NCI-H1694 treated with DMSO at 0.1 percent for 48 hours (cell line): ENCODE results near the gene CAND2.
"Not testable (repeated sequence)": the region's sequence is repeated elsewhere in the genome, so short reads cannot be mapped to it uniquely, and the experiment has no call there.

Experiments
- DNase-seq: peaks from one replicate; lab custom pipeline; 2025; lab: John Stamatoyannopoulos, UW

CAND2 gene

DNA sequence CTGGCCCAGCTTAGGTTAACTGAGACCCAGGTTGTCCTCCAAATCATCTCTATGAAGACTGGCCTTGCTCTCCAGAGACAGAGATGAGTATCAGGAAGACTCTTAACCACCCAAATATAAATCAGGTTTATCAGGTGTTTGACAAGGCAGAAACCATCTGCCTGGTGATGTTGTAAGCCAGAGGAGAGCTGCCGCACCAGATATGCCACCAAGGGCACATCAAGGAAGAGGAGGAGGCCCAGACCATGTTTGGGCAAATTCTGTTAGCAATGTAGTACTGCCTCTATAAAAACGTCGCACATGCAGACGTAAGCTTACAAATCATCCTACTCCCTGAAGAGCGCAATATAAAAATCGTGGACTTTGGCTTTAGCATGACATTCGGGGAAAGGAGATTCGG lies 65.9 kb downstream of the CAND2 start:
- no peak for DNase-seq

DNA sequence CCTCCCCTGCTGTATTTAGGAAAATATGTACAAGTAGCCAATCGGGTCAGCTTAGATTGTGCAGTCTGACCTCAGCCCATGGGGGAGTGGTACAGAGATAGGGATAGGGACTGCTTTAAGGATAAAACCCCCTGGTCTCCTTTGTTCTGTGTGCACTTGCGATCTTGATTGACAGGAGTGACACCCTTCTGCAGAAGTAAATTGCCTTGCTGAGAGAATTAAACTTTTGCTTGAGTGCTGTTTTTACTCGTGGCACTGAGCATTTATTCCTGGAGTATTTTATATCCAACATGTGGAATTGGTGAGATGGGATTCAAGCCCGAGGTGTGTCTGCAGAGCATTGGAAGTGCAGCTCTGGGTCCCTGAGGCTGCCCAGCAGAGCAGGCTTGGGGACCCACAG lies 68.8 kb downstream of the CAND2 start:
- DNase-seq, result no peak

- DNase-seq, result no peak
Measured at GRCh38 chr3:12866836-12867235, 70.4 kb downstream of the CAND2 start.

DNA sequence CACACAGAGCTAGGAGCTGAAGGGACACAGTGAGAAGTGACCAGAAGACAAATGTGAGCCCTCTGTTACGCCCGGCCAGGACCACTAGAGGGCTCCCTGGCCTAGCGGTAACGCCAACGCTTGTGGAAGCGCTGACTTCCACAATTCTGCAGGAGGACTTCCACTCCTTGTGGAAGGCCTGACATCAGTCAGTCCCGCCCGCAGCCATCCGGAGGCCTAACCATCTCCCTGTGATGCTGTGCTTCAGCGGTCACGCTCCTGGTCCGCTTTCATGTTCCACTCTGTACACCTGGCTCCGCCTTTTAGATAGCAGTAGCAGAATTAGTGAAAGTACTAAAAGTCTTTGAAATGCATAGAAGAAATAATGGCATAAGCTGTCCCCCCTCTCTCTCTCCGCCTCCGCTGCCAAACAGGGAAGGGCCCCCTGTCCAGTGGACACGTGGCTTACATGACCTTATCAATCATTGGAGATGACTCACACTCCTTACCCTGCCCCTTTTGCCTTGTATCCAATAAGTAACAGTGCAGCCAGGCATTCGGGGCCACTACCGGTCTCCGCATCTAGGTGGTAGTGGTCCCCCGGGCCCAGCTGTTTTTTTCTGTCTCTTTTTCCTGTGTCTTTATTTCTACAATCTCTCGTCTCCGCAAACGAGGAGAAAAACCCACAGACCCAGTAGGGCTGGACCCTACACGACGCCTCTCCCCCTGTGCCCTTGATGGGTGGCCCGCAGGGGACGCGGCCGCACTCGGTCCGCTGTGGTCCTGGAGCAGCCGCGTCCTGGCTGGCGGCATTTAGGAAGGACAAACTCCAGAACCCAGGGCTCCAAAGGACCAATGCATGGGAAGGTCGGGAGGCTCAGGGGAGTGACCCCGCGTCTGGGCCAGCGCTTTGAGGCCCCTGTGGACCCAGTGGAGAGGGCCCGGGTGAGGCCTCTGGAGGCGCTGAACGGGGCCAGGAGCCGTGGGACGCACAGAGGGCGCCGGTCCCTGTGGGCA lies 71.9 kb downstream of the CAND2 start:
- no peak for DNase-seq

DNA sequence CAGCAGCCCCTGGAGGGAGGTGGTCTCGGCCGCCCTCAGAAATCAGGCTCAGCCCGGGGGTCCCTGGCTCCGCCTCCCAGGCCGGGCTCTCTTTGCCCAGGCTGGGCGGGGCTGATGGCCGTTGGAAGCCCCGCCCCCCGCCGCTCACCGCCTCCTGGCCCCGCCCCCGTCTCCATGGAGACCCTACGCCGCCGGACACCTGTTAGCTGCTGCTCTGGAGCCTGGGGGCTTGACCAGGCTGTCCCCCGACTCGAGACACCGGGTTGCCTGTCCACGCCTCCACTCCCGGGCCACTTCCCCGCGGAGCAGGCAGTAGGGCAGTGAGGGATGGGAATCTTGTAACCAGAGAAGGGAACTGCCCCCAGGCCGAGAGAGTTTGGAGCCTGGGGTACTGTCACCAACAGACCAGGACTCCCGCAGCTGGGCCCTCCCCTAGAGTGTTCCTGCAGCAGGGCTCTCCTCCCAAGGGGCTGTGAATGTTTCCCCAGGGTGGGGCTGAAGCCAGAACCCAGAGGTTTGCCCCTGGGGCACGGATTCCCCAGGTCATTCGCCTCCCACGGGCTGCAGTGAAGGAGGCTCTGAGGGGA lies 72.6 kb downstream of the CAND2 start:
- DNase-seq, result no peak

DNA sequence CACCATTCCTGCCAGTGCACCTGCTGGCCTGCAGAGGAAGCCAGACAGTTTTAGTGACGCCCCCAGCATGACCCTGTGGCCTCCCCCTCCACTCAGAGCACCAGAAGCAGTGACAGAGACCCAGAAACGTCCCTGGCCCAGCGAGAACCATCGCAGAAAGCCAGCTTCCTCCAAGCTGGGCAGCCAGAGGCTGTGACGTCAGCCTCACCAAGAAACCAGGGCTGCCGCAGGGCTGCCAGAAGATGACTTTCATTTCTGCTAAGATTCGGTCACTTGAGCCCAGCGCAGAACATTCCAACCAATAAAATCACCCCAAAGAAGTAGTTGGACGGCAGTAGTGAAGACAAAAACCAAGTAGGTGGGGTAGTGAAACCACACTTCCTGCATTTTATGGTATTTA lies 74.5 kb downstream of the CAND2 start:
- no peak for DNase-seq

DNA sequence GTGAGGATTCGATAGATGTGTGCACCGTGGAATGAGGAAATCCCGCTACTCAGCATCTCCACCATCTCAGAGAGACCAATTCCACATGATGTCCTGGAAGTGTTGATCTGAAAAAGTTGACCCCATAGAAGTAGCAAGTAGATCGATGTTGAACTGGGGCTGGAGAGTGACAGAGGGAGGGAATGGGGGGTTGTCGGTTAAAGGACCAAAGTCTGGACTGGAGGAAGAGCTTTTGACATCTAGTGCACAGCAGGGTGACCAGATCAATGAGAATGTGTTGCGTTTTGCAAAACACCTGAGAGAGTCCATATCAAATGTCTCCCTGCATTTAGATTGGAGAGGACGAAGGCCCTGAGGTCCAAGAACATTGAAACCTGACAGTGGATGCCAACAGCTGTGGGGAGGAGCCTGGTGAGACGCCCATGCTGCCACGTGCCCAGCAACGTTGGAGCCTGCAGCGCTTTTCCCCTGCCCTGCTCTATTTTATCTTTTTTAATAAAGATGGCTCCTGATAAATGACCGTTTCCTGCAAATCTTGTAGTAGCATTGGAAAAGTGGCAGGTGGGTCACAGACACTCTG lies 75.0 kb downstream of the CAND2 start:
- no peak for DNase-seq

DNA sequence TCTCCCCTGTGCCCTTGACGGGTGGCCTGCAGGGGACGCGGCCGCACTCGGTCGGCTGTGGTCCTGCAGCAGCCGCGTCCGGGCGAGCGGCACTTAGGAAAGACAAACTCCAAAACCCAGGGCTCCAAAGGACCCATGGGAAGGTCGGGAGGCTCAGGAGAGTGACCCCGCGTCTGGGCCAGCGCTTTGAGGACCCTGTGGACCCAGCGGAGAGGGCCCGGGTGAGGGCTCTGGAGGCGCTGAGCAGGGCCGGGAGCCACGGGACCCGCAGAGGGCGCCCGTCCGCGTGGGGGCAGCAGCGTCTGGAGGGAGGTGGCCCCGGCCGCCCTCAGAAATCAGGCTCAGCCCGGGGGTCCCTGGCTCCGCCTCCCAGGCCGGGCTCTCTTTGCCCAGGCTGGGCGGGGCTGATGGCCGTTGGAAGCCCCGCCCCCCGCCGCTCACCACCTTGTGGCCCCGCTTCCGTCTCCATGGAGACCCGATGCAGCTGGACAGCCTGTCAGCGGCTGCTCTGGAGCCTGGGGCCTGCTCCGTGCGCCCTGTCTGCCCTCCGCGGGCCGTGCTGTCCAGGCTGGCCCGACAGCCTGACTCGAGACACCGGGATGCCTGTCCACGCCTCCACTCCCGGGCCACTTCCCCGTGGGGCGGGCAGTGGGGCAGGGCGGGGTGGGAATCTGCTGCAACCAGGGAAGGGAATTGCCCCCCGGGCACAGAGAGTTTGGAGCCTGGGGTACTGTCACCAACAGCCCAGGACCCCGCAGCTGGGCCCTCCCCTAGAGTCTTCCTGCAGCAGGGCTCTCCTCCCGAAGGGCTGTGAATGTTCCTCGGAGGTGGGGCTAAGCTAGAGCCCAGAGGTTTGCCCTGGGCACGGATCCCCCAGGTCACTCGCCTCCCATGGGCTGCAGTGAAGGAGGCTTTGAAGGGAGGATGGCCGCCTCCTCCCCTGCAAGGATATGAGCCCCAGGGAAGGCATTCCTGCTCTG lies 79.7 kb downstream of the CAND2 start:
- DNase-seq, result no peak

GRCh38 chr3:12877040-12877439 lies 80.6 kb downstream of the CAND2 start:
- DNase-seq, result no peak

DNA sequence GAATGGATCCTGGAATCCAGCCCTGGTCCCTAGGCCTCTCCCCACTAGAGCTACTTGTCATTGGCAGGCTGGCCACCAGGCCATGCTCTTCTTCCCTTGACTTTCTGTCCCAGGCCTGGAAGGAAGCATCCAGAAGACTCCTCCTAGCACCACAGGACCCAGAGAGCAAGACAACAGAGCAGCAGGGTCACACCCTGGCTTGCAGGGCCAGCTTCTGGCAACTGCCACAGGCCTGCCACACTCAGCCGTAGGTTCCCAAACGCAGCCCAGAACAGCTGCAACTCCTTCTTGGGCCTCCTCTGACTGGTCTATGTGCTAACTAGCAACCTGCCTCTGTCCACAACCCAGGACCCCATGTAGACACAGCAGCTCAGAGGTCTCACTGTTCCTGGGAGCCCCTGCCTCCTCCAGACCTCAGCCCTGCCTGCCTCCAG lies 81.7 kb downstream of the CAND2 start:
- DNase-seq, result no peak

- DNase-seq, result not testable (repeated sequence)
Measured at GRCh38 chr3:12878758-12879157, 82.3 kb downstream of the CAND2 start.

GRCh38 chr3:12879191-12879815 lies 82.8 kb downstream of the CAND2 start:
- DNase-seq, result no peak

DNA sequence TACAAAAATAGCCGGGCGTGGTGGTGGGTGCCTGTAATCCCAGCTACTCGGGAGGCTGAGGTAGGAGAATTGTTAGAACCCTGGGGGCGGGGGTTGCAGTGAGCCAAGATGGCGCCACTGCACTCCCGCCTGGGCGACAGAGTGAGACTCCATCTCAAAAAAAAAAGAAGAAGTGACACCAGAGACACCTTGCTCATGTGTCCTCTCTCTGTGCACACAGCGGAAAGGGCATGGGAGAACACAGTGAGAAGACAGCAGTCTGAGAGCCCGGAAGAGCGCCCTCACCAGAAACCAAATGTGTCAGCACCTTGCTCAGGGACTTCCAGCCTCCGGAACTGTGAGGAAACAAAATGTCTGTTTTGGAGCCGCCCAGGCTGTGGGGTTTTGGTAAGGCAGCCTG lies 85.4 kb downstream of the CAND2 start:
- not testable (repeated sequence) for DNase-seq

- DNase-seq, result no peak
Measured at GRCh38 chr3:12882336-12883310, 86.1 kb downstream of the CAND2 start.

- no peak for DNase-seq
Measured at GRCh38 chr3:12884186-12884680, 87.8 kb downstream of the CAND2 start.
